Caco-2 (cell line): ENCODE measurements around the gene ADGRD1. TPM values are rescaled to one million over a fixed set of nuclear protein-coding genes. Genes with fewer than 3 reads are reported as not detected.

Source experiments
- BruUV-seq: library from RNA; stranded (reverse); fragments of 400-500 nt; replicated peaks from 2 replicates; lab custom pipeline; 2021; lab: Mats Ljungman, UMichigan
- CTCF ChIA-PET: fragments of 300-600 bp; sonication (Branson Sonifier 250); formaldehyde crosslinking; loops from one replicate; lab custom pipeline; 2022; ENCODE audit warnings: antibody characterized with exemption; lab: Charles Lee
- POLR2A ChIA-PET: fragments of 300-600 bp; sonication (Branson Sonifier 250); formaldehyde crosslinking; loops from one replicate; lab custom pipeline; 2022; ENCODE audit warnings: antibody characterized with exemption; lab: Charles Lee
- DNase-seq, 2 experiments: peaks; one replicate each; pipeline versions ENCODE4 v3.0.0 to v3.0.0-alpha.2; 2020 to 2022
- H3K27me3 ChIP-seq: replicated peaks from 2 replicates; pipeline ENCODE4 v1.6.0; 2011; ENCODE audit warnings: low read length; ENCODE audit not compliant: control insufficient read depth, insufficient read depth
- H3K36me3 ChIP-seq: 2 replicates; pipeline ENCODE4 v1.5.1; 2011; ENCODE audit warnings: low read length; ENCODE audit not compliant: control insufficient read depth, insufficient read depth
- H3K4me1 ChIP-seq: fragments of 250-450 bp; sonication (Bioruptor Pico); 2 replicates; pipeline ENCODE4 v1.5.1; 2020; ENCODE audit warnings: mild to moderate bottlenecking
- H3K4me3 ChIP-seq: 2 replicates; pipeline ENCODE4 v1.5.1; 2011; ENCODE audit warnings: low read depth, mild to moderate bottlenecking, control low read depth, low read length
- H3K9me3 ChIP-seq: fragments of 250-450 bp; sonication (Bioruptor Pico); 2 replicates; pipeline ENCODE4 v1.5.1; 2020; ENCODE audit warnings: mild to moderate bottlenecking, moderate library complexity
- H3K27ac Mint-ChIP-seq: one replicate; pipeline ENCODE4 v1.8.0; 2022; ENCODE audit warnings: mixed read lengths; ENCODE audit not compliant: unreplicated experiment
- H3K27me3 Mint-ChIP-seq: one replicate; pipeline ENCODE4 v1.8.0; 2022; ENCODE audit warnings: mixed read lengths; ENCODE audit not compliant: insufficient read depth, unreplicated experiment
- H3K36me3 Mint-ChIP-seq: one replicate; pipeline ENCODE4 v1.8.0; 2022; ENCODE audit warnings: mild to moderate bottlenecking, mixed read lengths; ENCODE audit not compliant: insufficient read depth, unreplicated experiment
- H3K4me1 Mint-ChIP-seq: one replicate; pipeline ENCODE4 v1.8.0; 2022; ENCODE audit warnings: low read depth, mixed read lengths; ENCODE audit not compliant: unreplicated experiment
- H3K4me3 Mint-ChIP-seq: one replicate; pipeline ENCODE4 v1.8.0; 2022; ENCODE audit warnings: mild to moderate bottlenecking, moderate library complexity, mixed read lengths; ENCODE audit not compliant: unreplicated experiment
- H3K9me3 Mint-ChIP-seq: one replicate; pipeline ENCODE4 v1.8.0; 2022; ENCODE audit warnings: mixed read lengths; ENCODE audit not compliant: unreplicated experiment
- intact Hi-C: fragments of 100-400 bp; cut with micrococcal nuclease; formaldehyde crosslinking; loops from one replicate; pipeline ENCODE4 v1.10.0; 2022; ENCODE audit not compliant: unreplicated experiment
- total RNA-seq: library from RNA; stranded (reverse); gene quantifications from 2 replicates; pipeline ENCODE4 v1.2.3, GENCODE V29; 2022
- TF ChIP-seq, protein P1 (sequence below), 2 experiments: fragments of 200-600 bp in 1 of 2; IDR thresholded peaks; 1 replicate in 1 of 2; 2 replicates in 1 of 2; pipeline versions ENCODE4 v1.5.1 to v1.8.0; 2011 to 2022; ENCODE audit warnings: antibody characterized with exemption in 1 of 2, control low read depth in 1 of 2, inconsistent platforms in 1 of 2, low read depth in 1 of 2, low read length in 1 of 2, mild to moderate bottlenecking in 1 of 2, moderate library complexity in 1 of 2; ENCODE audit not compliant: insufficient read depth in 1 of 2, severe bottlenecking in 1 of 2, unreplicated experiment in 1 of 2

ADGRD1 gene
- total RNA-seq, 1 experiment from 2014 or later = 3.6 TPM

DNA sequence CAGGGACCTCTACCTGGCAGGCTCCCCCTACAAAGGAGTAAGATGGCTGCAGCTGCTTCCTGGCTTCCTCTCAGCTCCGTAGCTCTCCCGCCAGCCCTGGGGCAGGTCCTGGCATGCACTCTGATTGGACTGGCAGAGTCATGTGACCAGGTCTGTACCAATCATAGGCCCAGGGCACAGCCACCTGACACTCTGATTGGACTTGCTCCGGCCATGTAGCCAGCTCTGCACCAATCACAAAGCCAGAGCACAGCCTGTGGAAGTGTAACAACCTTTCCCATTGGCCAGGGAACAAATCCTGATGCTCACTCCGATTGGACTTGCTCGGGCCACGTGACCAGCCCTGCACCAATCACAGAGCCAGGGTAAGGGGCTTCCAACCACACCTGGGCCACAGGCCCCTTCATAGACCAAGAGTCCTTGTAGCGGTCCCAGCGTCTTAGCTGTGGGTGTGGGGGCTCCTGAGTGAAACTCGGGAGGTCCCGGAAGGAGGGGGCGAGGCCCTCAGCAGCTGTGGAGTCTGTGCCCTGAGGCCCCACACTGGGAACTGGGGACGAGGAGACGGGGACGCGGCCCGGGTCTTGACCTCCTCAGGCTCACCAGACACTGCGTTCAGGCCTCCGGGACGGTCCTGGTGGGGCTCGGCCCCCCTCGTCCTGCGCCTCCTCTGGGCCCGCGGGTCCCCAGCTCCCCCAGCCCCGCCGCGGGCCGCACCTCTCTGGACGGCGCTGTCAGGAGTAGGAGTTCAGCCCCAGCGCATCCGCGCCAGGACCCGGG, 210.6 kb downstream of the ADGRD1 start:
- Histone ChIP-seq H3K4me3 (no peak overlapping the region), H3K36me3 (no peaks in the 10 kb centered on the region), H3K4me1 (no peaks in the 10 kb centered on the region), H3K9me3 (no peaks in the 10 kb centered on the region), H3K27me3 (no peaks in the 10 kb centered on the region)
- DNase-seq = peak in 1 of 2 experiments; percentile 4
- Mint-ChIP-seq H3K27me3 (peaks cover 33% of the 10 kb centered on the region), H3K36me3 (no peaks in the 10 kb centered on the region), H3K9me3 (peaks cover 9% of the 10 kb centered on the region), H3K4me3 (no peak overlapping the region), H3K4me1 (no peaks in the 10 kb centered on the region), H3K27ac (no peak overlapping the region)
- ChIA-PET CTCF (no interaction called here), POLR2A (no interaction called here)
- BruUV-seq = no TSS peak
- TF ChIP-seq, protein P1, sequence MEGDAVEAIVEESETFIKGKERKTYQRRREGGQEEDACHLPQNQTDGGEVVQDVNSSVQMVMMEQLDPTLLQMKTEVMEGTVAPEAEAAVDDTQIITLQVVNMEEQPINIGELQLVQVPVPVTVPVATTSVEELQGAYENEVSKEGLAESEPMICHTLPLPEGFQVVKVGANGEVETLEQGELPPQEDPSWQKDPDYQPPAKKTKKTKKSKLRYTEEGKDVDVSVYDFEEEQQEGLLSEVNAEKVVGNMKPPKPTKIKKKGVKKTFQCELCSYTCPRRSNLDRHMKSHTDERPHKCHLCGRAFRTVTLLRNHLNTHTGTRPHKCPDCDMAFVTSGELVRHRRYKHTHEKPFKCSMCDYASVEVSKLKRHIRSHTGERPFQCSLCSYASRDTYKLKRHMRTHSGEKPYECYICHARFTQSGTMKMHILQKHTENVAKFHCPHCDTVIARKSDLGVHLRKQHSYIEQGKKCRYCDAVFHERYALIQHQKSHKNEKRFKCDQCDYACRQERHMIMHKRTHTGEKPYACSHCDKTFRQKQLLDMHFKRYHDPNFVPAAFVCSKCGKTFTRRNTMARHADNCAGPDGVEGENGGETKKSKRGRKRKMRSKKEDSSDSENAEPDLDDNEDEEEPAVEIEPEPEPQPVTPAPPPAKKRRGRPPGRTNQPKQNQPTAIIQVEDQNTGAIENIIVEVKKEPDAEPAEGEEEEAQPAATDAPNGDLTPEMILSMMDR (IDR thresholded peaks at IDR 0.05; ENCODE audit: insufficient read depth in 1 of 2, low read depth in 1 of 2, low read length in 1 of 2, severe bottlenecking in 1 of 2, unreplicated experiment in 1 of 2) = no peak
- intact Hi-C loops = no loop called here

DNA sequence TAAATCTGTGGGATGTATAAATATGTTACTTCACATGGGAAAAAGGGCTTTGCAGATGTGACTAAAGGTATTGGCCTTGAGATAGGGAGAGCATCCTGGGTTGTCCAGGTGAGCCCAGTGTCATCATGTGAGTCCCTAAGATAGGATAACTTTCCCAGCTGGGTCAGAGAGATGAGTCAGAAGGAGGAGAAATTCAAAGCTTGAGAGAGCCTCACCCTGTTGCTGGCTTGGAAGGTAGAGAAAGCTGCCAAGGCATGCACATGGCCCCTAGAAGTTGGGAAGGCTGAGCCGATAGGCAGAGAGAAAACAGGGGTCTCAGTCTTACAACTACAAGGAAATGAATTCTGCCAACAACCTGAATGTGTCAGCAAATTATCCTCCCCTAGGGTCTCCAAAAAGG, 213.0 kb downstream of the ADGRD1 start:
- intact Hi-C loops = no loop called here
- H3K4me3 ChIP-seq = no peak overlapping the region
- no peaks in the 10 kb centered on the region for H3K9me3 ChIP-seq
- Mint-ChIP-seq H3K4me3 (no peak overlapping the region), H3K9me3 (peaks cover 9% of the 10 kb centered on the region), H3K36me3 (no peaks in the 10 kb centered on the region), H3K27ac (no peak overlapping the region), H3K4me1 (no peaks in the 10 kb centered on the region), H3K27me3 (peaks cover 36% of the 10 kb centered on the region)
- H3K36me3 ChIP-seq = no peaks in the 10 kb centered on the region
- H3K27me3 ChIP-seq = no peaks in the 10 kb centered on the region
- BruUV-seq = no TSS peak
- TF ChIP-seq, protein P1 (IDR thresholded peaks at IDR 0.05; ENCODE audit: insufficient read depth in 1 of 2, low read depth in 1 of 2, low read length in 1 of 2, severe bottlenecking in 1 of 2, unreplicated experiment in 1 of 2) = no peak
- POLR2A ChIA-PET = no interaction called here
- DNase-seq = no peak
- H3K4me1 ChIP-seq = no peaks in the 10 kb centered on the region
- CTCF ChIA-PET = no interaction called here

DNA sequence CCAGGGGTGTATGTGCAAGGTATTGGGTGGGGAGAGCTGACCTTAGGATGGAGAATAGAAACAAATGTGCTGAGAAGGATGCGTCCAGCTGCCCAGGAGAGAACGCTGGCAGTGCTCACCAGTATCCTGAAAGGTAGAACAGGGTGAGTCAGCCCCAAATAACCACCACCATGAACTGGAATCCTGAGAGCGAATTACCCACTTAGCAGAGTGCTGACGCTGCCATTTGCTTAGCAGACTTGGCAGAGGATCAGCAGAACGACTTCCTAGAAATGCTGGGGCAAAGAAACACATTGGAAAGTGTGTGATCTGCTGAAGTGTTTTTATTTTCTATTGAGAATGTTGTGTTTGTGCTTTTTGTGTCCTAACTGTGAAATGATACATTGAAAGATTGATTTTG, 213.6 kb downstream of the ADGRD1 start:
- BruUV-seq = no TSS peak
- no peaks in the 10 kb centered on the region for H3K9me3 ChIP-seq
- Mint-ChIP-seq H3K27me3 (peaks cover 35% of the 10 kb centered on the region), H3K4me1 (no peaks in the 10 kb centered on the region), H3K36me3 (no peaks in the 10 kb centered on the region), H3K4me3 (no peak overlapping the region), H3K9me3 (peaks cover 9% of the 10 kb centered on the region), H3K27ac (no peak overlapping the region)
- intact Hi-C loops = no loop called here
- no peaks in the 10 kb centered on the region for H3K27me3 ChIP-seq
- no peak for DNase-seq
- no peaks in the 10 kb centered on the region for H3K4me1 ChIP-seq
- no peaks in the 10 kb centered on the region for H3K36me3 ChIP-seq
- H3K4me3 ChIP-seq = no peak overlapping the region
- CTCF ChIA-PET = no interaction called here
- TF ChIP-seq, protein P1 (IDR thresholded peaks at IDR 0.05; ENCODE audit: insufficient read depth in 1 of 2, low read depth in 1 of 2, low read length in 1 of 2, severe bottlenecking in 1 of 2, unreplicated experiment in 1 of 2) = no peak
- POLR2A ChIA-PET = no interaction called here
